Parathyroid adenoma (tissue), 2 donors: ENCODE data around the gene HEBP2.

ENCODE experiments used
- H2AFZ ChIP-seq: fragments of 300-600 bp; sonication (generic); one replicate; pipeline ENCODE4 v1.7.0; 2017; ENCODE audit warnings: antibody characterized with exemption, mild to moderate bottlenecking
- H3K27ac ChIP-seq: fragments of 300-600 bp; sonication (generic); one replicate; pipeline ENCODE4 v1.7.0; 2017
- H3K27me3 ChIP-seq: fragments of 300-600 bp; sonication (generic); one replicate; pipeline ENCODE4 v1.7.0; 2017; ENCODE audit warnings: low read length; ENCODE audit not compliant: control insufficient read depth, insufficient read depth
- H3K36me3 ChIP-seq: fragments of 300-600 bp; sonication (generic); one replicate; pipeline ENCODE4 v1.7.0; 2017; ENCODE audit warnings: low read length; ENCODE audit not compliant: control insufficient read depth, insufficient read depth
- H3K4me1 ChIP-seq: fragments of 300-600 bp; sonication (generic); one replicate; pipeline ENCODE4 v1.7.0; 2017; ENCODE audit warnings: control low read depth
- H3K4me2 ChIP-seq: fragments of 300-600 bp; sonication (generic); one replicate; pipeline ENCODE4 v1.7.0; 2017; ENCODE audit warnings: low read length
- H3K4me3 ChIP-seq: fragments of 300-600 bp; sonication (generic); one replicate; pipeline ENCODE4 v1.7.0; 2017; ENCODE audit warnings: low read depth, low read length
- H3K79me2 ChIP-seq: fragments of 300-600 bp; sonication (generic); one replicate; pipeline ENCODE4 v1.7.0; 2017; ENCODE audit warnings: control low read depth
- H3K9ac ChIP-seq: fragments of 300-600 bp; sonication (generic); one replicate; pipeline ENCODE4 v1.7.0; 2017; ENCODE audit warnings: mild to moderate bottlenecking
- H3K9me3 ChIP-seq: fragments of 300-600 bp; sonication (generic); one replicate; pipeline ENCODE4 v1.7.0; 2017; ENCODE audit warnings: low read length; ENCODE audit not compliant: control insufficient read depth
- CTCF ChIP-seq: fragments of 300-600 bp; sonication (generic); IDR thresholded peaks from one replicate; pipeline ENCODE4 v1.7.0; 2017; ENCODE audit warnings: antibody characterized with exemption, mild to moderate bottlenecking
- donor health status: primary hyperparathyroidism.

Gene HEBP2

GRCh38 chr6:138440296-138440695 lies 36.3 kb downstream of the HEBP2 start:
- H3K27ac ChIP-seq: no peak overlapping the region
- no peak for TF ChIP-seq CTCF
- no peaks in the 10 kb centered on the region for H3K36me3 ChIP-seq
- H3K9me3 ChIP-seq: no peaks in the 10 kb centered on the region
- no peaks in the 10 kb centered on the region for H3K27me3 ChIP-seq
- no peaks in the 10 kb centered on the region for H3K79me2 ChIP-seq
- no peak overlapping the region for H3K4me3 ChIP-seq
- no peak overlapping the region for H2AFZ ChIP-seq
- no peak overlapping the region for H3K9ac ChIP-seq
- H3K4me1 ChIP-seq: no peaks in the 10 kb centered on the region
- no peak overlapping the region for H3K4me2 ChIP-seq

DNA sequence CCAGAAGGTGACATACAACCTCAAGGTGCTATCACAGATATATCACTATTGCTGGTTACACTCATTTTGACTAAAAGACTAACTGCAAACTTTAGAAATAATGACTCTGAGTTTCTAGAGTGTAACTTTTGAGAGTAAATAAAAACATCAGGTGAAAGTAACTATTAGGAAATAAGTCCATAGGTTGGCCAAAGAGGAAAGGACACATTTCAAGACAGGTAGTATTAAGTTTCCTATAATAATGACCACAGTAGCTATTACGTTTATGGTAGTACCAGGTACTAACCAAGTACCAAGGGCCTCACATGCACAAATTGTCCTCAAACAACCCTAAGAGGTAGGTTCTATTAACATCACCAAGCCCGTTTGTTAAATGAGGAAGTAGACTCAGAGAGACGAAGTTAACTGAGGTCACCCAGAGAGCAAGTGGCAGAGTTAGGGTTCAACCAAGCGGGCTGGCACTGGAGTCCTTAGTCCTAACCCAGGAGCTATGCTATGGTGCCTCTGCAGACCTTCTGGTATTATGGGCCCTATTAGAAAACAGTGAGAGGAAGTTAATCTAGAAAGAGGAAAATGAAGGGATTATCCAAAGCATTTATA lies 36.8 kb downstream of the HEBP2 start:
- no peak overlapping the region for H3K27ac ChIP-seq
- no peak overlapping the region for H2AFZ ChIP-seq

DNA sequence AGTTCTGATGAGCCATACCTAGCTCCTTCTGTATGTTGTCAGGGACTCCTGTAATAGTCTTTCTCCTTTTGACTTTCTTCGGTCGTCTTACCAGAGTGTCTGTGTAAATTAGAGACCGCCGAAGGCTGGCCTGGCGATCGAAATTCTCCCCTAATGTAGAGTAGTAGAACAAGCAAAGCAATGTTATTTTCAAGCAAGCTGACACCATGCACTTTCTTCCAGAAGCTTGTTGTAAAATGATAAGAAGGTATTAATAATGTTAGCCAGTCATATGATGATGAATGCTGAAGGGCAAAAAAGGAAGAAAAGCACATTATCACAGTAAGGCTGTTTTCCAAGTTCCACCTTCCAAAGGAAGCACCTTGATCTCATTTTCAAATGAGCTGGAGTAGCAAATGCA lies 37.9 kb downstream of the HEBP2 start:
- H3K79me2 ChIP-seq: no peaks in the 10 kb centered on the region
- H3K27ac ChIP-seq: no peak overlapping the region
- no peak for TF ChIP-seq CTCF
- H3K4me1 ChIP-seq: no peaks in the 10 kb centered on the region
- no peaks in the 10 kb centered on the region for H3K9me3 ChIP-seq
- no peak overlapping the region for H3K4me3 ChIP-seq
- H3K4me2 ChIP-seq: no peak overlapping the region
- no peaks in the 10 kb centered on the region for H3K27me3 ChIP-seq
- H3K9ac ChIP-seq: no peak overlapping the region
- no peaks in the 10 kb centered on the region for H3K36me3 ChIP-seq
- no peak overlapping the region for H2AFZ ChIP-seq

More for the DNA sequence above, 36.8 kb downstream of the HEBP2 start:
- H3K4me3 ChIP-seq: no peak overlapping the region
- no peak overlapping the region for H3K9ac ChIP-seq
- no peak for TF ChIP-seq CTCF
- no peaks in the 10 kb centered on the region for H3K36me3 ChIP-seq
- H3K79me2 ChIP-seq: no peaks in the 10 kb centered on the region
- H3K9me3 ChIP-seq: no peaks in the 10 kb centered on the region
- no peaks in the 10 kb centered on the region for H3K4me1 ChIP-seq
- no peak overlapping the region for H3K4me2 ChIP-seq
- H3K27me3 ChIP-seq: no peaks in the 10 kb centered on the region

DNA sequence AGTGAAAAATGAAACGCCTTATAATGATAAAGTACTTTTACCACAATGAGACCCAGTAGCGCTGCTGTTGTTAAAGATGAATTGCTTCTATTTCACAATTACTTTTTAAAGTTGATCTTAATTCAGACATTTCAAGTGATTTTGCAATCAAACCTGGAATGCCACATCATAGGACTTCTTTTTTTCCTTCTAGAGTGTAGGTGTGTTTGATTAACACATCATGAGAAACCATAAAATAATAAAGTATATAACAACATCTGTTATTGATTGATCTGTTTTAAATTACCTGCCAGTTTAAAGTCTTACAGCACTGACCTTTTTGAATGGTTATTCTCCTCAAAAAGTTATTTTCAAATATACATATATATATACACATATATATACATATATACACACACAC lies 38.6 kb downstream of the HEBP2 start:
- Histone ChIP-seq H3K27ac (no peak overlapping the region), H3K36me3 (no peaks in the 10 kb centered on the region), H3K9me3 (no peaks in the 10 kb centered on the region), H3K79me2 (no peaks in the 10 kb centered on the region), H3K4me2 (no peak overlapping the region), H3K4me3 (no peak overlapping the region), H3K4me1 (no peaks in the 10 kb centered on the region), H2AFZ (no peak overlapping the region), H3K9ac (no peak overlapping the region), H3K27me3 (no peaks in the 10 kb centered on the region)
- no peak for TF ChIP-seq CTCF

- no peak overlapping the region for H3K4me3 ChIP-seq
- H3K4me1 ChIP-seq: no peaks in the 10 kb centered on the region
- no peak for TF ChIP-seq CTCF
- no peak overlapping the region for H2AFZ ChIP-seq
- no peak overlapping the region for H3K9ac ChIP-seq
- H3K36me3 ChIP-seq: no peaks in the 10 kb centered on the region
- H3K27ac ChIP-seq: no peak overlapping the region
- H3K9me3 ChIP-seq: no peaks in the 10 kb centered on the region
- H3K4me2 ChIP-seq: no peak overlapping the region
- no peaks in the 10 kb centered on the region for H3K27me3 ChIP-seq
- H3K79me2 ChIP-seq: no peaks in the 10 kb centered on the region
Measured at GRCh38 chr6:138443979-138444378, 40.0 kb downstream of the HEBP2 start.
